Stimulated activated CD4-positive, alpha-beta T cell treated with anti-CD3 and anti-CD28 coated beads, TNF-alpha, amount 100 ng/mL, for 4 hours (primary cell): ENCODE measurements around the gene AXIN1.
A peak's percentile ranks its signal among the peaks of the same experiment; 100 is the strongest.
"Not testable (repeated sequence)": the region's sequence is repeated elsewhere in the genome, so short reads cannot be mapped to it uniquely, and the experiment has no call there.

Source experiments
- DNase-seq, 3 experiments: peaks; one replicate each; pipeline ENCODE4 v3.0.0-alpha.2; 2020; ENCODE audit warnings: low read depth in 3 of 3

Gene AXIN1

DNA sequence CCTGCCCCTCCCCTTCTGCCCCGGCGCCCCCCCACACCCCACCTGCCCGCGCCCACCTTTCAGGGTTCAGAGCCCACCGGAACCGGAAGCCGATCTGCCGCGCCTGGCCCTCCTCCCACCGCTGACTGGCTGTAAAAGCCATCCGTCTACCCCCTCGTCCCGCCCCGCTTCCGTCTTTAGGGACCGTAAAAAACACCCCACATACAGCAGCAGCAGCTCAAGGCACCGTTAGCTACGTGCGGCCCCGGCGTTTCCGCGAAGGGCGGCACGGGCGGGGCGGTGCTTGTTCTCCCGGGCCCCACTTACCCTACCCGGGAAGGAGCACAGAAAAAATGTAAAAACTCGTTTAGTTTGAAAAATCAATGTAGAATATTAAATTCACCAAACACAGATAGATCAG lies 17.9 kb upstream of the AXIN1 start, which contains the start of gene MRPL28:
MRPL28 (minus strand) TSS at position 96 of the 400 bp plus-strand sequence. CDS start 320 bp downstream, outside the sequence.
- peak; percentile 85 to 92 (median 89) for DNase-seq

DNA sequence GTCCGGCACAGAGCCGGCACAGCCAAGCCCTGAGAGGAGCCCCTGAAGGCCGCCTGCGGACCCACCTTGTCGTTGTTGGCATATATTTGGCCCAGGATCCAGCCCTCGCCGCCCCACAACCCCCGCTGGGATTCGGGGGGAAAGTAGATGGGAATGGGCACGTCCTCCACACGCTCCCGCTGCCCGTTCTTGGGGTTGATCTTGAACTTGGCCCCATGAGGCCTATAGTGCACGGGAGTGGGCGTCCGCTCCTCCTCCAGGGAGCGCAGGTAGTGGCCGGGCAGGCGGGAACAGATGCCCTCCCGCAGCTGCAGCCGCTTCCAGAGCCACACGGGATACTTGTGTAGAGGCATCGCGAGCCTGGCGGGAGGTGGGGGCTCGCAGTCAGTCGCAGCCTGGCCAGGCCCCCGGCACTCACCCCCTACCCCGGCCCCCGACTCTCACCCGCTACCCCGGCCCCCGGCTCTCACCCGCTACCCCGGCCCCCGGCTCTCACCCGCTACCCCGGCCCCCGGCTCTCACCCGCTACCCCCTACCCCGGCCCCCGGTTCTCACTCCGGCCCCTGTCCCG lies 17.4 kb upstream of the AXIN1 start:
- no peak for DNase-seq

DNA sequence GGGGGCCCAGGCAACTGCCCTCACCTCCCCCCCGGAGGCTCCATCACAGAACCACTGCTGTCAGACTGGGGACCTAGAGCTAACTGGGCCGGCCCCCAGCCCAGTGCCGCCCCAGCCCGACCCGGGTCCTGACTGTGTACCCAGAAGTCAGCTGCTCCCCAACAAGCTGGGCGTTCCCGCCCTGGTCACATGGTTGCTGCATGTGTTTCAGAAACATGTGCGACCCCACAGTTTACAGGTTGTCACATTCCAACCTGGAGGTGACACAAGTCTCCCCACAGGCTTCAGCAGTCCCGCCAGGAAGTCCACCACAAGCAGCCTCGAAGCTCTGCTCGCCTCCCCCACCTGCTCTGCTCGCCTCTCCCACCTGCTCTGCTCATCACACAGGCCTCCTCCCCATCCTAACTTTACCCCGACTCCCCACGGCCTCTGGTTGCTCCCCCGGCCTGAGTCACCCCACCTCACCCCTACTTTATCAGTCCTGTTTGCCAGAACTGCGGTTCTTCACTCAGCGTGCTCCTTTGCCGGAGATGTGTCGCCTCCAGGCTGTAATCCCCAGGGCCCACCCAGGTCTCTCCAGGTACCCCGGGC lies 16.8 kb upstream of the AXIN1 start:
- DNase-seq = no peak

DNA sequence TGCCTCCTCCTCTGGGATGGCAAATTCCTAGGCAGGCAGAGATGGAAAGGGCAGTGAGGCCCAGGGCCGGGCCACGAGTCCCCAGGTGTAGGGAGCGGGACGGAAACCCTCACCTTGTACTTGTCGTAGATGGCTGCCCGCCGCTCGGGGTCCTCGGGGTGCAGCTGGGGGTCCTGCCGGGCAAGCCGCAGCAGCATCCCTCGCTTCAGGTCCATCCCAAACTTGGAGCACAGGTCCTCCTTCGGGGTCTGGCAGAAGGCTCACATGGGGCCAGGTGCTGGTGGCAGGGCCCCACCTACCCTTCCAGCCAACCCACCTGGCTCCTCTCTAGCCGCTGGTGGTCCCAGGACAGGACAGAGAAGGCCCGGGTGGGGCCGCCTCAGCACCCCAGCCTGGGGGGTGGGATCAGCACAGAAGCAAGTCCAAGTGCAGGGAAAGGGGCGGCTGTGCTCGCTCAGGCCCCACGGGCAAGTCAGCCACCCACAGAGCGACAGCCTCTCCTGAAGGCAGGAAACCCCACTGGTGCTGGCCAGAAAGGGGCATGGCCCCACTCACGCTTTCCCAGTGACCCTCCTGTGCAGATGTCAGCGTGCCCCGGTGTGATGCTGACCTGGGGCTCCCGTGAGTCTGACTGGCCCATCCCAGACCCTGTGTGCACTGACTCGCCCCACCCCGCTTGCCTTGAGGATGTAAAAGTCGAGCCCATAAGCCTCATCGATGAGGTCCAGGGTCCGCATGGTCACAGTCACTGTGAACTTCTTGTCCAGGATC lies 16.1 kb upstream of the AXIN1 start:
- no peak for DNase-seq

DNA sequence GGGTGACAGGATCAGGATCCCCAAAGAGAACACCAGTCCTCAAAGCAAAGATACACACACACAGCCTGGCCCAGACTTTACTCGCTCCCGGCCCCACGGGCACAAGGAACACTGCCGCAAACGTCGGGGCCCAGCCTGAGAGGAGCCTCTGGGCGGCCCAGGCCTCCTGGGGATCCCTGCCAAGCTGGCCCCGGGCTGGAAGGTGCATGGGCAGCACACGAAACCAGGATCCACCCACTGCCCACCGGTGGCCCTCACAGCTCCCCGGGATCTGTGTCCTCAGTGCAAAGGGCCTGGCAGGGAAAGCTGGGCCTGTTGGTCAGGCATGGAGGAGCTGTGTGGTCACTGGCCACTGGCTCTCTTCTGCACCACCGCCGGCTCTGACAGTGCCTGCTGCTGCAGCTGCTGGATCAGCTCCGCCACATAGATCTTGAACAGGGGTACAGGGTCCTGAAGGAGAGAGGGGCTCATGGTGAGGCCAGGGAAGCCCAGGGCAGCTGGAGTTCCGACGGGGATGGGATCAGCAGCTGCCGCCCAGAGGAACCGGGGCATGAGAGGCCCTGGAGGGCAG lies 14.9 kb upstream of the AXIN1 start:
- no peak for DNase-seq

DNA sequence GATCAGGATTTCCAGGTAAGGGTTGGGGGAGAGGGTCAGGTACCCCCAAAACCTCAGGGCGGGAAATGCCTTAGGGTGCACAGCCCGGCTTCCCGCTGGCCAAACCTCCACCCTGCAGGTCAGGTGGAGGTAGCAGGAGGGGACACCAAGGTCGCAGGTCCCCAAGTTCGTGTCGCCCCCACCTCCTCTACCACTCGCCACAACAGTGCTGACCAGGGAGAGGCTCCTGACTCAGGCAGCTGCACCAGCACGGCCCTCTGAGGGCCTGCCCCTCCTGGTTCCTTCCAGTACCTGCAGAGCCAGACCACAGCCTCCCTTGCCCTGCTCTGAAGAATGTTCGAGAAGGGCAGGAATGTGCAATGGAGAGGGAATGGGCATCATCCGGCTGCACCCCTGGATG lies 14.0 kb upstream of the AXIN1 start:
- no peak for DNase-seq

DNA sequence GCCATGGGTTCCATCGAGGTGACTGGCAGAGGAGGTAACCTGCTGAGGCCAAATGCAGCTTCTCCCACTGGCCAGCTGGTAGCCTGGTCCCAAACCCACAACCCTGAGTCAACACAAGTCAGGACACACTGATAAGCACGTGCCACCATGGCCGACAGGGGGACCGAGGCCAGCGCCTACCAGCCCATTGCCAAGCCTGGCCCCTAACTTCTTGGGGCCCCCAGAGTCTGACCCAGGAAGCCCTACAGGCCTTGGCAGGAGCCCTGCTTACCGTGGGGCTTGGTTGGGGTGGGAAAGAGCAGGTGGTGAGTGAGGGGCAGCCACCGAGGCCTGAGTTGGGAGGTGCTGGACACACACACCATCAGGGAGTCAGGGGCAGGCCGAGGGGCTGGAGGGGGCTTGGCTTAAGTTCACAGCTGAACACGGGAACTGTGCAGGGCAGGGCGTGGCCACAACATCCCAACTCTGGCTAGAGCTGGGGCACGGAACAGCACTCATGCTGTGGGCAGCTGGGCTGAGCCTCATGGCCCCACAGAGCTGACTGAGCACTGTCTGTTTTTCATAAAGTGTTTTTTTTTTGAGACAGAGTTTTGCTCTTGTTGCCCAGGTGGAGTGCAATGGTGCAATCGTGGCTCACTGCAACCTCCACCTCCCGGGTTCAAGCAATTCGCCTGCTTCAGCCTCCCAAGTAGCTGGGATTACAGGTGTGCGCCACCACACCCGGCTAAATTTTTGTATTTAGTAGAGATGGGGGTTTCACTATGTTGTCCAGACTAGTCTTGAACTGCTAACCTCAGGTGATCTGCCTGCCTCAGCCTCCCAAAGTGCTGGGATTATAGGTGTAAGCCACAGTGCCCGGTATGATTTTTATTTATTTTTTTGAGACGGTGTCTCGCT lies 12.3 kb upstream of the AXIN1 start:
- DNase-seq = no peak

DNA sequence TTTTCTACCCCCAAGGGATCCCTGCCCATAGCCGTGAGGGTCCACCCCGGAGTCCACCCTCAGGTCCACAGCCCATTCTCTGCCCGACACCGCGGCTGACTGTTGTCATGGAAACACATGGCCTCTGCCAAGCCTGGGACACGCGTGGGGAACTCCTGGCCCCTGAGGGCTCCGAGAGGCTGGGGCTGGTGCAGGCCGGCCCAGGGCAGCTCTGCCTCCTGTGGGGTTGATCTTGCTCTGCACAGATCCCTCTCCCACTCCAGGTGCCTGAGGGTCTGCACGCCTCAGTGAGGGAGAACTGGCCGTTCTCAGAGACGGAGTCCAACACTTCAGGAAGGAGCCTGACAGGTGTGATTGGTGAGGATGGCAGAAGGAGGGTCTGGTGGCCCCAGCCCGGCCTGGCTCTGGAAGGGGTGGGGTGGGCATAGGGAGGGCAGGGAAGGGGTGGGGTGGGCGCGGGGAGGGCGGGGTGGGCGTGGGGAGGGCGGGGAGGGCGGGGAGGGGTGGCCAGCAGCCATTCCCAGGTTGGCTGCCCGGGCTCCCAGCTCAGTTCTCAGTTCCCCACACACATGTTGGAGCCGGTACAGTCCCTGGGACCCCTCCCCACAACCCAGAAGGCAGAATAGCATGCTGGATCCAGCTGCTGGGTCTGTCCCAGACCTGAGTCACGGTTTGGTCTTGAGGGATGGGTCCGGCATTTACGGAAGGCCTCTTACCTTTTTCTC lies 11.4 kb upstream of the AXIN1 start:
- DNase-seq = no peak

DNA sequence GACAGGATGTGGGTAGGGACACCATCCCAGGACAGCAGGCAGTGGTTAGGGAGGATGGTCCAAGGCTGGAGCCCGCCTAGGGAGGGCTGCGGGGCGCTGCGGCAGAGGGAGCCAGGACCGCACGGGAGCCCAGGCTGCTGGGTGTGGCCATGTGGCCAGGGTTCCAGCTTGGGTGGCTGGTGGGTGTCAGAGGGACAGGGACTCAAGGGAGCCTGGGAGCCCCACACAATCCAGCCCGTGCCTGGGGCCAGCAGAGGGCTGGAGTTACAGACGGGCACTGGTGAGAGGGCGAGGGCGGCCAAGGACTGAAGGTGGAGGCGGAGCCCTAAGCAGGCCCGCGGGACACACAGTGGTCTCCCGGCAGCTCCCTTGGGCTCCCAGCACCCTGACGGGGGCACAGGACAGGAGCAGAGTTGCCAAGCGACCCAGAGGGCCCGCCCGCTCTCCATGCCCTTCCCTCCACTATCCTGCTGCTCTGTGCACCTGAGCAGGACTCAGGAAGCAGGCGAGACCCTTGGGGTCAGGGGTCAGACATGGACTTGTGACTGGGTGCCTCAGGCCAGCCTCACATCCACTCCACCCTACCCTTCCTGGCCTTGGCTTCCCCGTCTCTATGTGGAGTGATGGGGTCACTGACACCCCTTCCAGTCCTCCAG lies 10.7 kb upstream of the AXIN1 start:
- no peak for DNase-seq

DNA sequence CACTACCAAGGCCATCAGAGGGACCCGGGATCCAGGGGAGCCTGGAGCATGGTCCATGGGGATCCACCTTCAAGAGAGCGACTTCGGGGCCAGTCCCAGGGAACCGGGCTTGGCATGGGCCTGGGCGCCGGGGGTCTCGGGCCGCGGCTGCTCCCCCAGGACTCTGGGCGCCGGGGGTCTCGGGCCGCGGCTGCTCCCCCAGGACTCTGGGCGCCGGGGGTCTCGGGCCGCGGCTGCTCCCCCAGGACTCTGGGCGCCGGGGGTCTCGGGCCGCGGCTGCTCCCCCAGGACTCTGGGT lies 10.1 kb upstream of the AXIN1 start:
- not testable (repeated sequence) for DNase-seq

DNA sequence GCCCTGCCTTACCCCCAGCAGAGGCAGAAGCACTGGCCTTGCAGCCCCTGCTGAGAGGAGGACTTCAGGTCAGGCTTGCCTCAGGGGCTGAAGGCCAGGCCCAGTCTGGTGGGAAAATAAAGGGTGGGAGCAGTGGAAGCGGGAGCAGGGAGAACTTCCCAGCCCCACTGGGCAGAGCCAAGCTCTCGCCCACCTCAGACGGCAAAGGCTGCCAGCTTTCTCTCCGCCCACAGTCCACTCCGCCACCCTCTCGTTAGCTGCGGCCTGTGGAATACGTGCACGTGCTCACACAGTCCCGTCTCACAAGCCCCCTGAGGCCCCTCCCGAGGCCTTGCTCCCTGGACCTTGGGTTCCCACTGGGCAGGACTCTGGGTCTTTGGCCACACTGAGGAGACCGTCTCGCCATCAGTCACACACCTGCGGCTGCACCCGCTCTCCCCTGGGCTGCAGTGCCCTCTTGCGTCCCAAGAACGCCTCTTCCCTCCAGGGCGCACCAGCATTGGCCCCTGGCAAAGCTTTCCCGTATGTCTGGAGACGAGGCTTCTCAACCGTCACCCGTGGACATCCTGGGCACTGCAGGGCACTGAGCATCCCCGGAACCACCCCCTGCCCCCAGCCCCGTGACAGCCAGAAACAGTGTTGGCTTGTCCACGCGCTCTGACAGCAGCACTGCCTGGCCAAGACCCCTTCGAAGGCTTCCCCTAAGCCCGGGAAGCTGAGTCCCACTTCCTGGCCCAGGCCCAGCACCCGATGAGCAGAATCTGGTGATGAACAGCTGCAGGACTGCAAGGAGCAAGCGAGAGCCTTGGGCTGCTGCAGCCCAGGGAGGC lies 9.6 kb upstream of the AXIN1 start:
- peak; percentile 51 to 55 (median 54) for DNase-seq

DNA sequence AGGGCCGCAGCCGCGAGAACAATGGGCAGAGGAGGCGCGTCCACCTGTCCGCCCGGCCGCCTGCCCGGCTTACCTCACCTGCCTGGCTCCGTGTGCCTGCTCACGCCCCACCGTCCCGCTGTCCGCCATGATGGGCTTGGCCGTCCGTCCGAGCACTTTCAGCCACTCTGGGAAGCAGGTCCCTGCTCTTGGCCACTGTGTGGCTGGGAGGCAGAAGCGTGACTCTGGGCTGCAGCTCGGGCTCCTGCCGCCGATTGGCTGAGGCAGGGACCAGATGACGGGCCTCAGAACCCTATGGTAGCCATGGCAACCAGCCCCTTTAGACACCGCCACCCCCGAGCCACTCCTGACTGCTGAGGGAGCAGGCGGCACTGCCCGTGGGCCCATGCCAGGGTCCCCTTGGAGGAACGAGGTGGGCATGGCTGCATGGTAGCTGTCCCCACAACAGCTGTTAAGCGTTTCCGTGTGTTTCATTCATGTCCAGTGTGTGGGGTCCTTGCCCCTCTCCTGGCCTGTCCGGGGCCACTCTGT lies 8.9 kb upstream of the AXIN1 start:
- no peak for DNase-seq

DNA sequence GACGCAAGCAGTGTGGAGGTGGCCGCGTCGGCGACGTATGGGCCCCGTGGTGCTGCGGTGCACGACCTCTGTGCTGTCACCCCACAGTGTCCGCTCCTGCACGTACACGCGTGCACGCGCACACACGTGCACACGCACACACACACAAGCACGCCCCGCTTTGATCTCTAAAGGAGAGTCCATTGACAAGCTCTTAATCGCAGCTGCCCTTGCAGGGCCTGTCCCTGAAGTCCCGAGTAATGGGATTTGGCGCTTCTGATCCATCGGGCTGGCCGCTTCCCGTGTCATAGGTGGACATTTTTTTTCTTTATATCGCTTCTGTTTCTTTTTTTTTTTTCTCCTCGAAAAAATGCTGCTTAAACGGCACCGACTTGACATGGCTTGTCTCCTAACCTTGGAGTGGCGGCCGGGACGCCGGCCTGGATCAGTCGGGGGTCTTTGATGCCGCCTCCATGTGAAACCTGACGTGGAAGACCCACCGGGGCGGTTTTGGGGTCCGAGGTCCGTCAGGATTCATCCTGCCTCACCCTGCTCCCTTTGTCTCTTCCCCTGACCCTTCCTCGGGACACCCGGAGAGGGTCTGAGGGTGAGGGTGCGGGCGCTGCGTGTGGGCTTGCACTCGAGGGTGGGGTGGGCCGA lies 8.3 kb upstream of the AXIN1 start:
- DNase-seq = no peak

DNA sequence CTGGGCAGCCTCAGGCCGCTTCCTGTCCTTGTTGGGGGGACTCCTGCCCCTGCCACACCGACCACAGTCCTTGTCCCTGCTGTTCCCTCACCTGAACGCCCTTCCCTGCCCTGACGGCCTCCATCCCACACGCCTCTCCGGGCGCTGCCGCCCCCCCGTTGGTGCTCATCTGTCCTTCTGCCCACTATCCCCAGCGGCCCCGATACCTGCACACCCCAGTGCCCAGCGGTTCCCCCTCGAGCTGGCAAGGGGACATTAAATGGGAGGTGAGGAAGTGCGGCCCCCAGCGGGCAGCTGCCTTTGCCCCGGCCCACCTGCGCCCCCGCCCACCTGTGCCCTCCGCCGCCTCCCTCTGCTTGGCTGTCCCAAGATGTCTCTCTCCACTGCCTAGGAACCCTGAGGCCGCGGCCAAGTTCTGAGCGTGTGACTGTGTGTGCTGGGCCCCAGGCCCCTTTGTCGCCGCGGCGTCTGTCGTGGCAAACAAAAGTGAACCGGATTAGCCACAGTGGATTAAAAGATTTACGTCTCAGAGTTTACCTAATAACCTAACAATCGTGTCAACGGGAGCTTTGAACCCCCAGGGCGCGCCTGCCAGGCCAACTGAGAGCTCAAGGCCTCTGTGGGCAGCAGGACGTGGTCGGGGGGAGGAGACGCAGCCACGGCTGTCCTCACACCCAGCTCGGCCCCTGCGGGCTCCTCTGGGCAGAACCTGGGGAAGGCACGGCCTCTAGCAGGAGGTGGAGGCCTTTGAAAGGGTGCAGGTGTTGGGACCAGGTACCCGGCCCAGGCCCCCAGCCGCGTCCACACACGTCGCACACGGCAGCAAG lies 7.6 kb upstream of the AXIN1 start:
- no peak for DNase-seq

DNA sequence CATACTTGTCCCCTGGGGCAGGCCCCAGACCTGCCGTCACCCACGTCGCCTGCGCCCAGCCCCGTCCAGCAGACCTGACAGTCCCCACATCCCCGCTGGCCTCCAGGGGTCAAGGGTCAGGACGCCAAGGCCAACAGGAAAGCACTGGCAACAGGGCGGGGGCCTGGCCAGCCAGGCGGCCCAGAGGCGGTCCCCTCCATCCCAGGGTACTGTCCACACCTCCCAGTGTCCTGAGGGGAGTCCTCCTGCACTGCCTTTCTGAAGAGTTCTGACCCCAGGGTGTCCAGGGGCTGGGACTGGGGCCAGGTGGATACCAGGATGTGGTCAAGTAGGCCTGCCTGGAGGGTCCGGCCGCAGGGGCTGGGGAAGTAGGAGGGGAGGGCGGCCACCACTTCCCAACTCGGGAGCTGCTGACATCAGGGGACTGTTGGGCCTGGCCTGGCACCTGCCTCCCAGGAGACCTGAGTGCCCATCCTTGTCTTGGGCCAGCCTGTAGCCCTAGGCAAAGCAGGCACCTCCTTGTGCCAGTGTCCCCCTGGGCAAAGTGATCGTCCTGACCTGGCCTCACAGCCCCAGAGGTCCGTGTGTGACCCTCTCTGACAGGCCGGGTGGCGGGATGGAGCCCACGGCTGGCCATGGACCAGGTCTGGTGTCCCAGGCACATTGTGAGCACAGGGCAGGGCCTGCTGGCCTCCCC lies 6.7 kb upstream of the AXIN1 start:
- no peak for DNase-seq

DNA sequence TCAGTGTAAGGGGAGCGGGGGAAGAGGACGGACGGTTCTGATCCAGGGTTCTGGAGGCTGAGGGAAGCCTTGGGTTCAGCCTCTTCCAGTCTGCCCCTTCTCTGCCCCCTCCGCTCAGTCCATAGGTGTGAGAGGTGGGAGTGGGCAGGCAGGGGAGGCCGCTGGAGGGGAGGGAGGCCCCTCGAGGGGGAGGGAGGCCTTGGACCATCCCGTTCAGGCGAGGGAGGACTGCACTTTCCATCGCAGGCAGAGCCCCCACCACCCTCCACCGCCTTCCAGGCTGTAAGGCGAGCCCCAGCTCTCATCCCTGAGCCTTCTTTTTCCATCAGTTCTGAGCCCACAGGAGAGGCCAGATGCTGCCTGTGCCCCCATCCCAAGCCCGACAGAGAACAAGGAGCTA lies 4.2 kb upstream of the AXIN1 start:
- DNase-seq = no peak

DNA sequence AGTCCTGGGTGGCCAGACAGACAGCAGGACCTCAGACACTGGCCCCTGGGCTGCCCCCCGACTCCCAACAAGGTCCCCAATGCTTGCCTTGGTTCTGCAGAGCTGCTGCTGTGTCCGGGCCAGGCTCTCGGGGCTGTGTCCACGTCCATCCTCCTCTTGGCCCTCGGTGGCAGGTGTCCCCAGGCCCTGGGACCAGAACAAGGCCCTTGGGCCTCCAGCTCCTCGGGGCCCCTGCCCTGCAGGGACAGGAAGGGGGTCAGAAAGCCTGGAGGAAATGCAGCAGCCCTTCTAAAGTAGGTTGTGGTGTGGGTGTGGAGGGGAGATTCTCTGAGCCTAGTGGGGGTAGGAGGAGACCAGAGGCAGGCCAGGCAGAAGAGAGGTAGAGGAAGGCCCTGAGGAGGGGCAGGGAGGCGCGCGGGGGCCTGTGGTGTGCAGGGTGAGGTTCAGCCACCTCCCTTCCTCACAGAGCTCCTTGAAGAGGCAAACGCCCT lies 2.5 kb upstream of the AXIN1 start:
- no peak for DNase-seq
